ENCODE measurements around the gene ENDOV. TPM values are rescaled to one million over a fixed set of nuclear protein-coding genes. Genes with fewer than 3 reads are reported as not detected.
A peak's percentile ranks its signal among the peaks of the same experiment; 100 is the strongest.

The ENDOV gene
- total RNA-seq, 4 donors from 2014 or later, result 9.1 to 14.7 (median 13.0) TPM

DNA sequence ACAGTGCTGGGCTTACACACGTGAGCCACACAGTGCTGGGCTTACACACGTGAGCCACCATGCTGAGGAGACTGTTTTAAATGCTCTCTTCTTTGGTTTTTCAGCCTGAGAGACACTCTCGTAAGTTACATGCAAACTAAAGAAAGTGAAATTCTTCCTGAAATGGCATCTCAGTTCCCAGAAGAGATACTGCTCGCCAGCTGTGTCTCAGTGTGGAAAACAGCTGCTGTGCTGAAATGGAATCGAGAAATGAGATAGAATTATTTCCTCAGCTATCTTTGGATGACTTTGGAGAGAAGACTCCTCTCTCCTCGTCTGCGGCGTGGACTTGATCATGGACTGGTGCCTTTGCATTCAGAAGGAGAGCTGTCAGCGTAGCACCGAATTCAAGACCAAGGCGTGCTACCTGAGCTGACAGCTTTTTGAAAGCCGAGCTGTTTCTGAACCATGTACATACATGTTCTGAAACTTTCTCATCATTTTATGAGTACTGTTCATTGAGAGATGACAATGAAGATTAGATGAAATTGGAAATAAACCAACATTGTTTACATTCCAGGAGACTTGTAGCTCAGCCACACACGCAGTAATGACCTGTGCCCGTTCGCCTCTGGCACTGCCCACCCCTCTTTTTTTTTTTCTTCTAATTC is 21.6 kb upstream of the ENDOV start:
- Histone ChIP-seq H3K9me3 (no peaks in the 10 kb centered on the region), H3K27ac (replicated peaks in 1 of 4) (peak overlapping the region in 1 of 4 donors; percentile 33), H3K4me3 (no peak overlapping the region), H3K27me3 (no peaks in the 10 kb centered on the region), H3K4me1 (peaks cover 0 to 8% (median 2%) of the 10 kb centered on the region in 4 donors), H3K36me3 (peaks cover 49 to 77% (median 63%) of the 10 kb centered on the region in 4 donors)
- WGBS, result 84% methylated on average over 15 of the region's 15 CpGs
- DNase-seq (ENCODE audit: extremely low spot score), result no peak
- TF ChIP-seq EP300 (IDR thresholded peaks at IDR 0.05) (no peak), POLR2A (IDR thresholded peaks at IDR 0.05; ENCODE audit: low read depth) (no peak), POLR2AphosphoS5 (IDR thresholded peaks at IDR 0.05) (no peak)
- TF ChIP-seq, protein P1, sequence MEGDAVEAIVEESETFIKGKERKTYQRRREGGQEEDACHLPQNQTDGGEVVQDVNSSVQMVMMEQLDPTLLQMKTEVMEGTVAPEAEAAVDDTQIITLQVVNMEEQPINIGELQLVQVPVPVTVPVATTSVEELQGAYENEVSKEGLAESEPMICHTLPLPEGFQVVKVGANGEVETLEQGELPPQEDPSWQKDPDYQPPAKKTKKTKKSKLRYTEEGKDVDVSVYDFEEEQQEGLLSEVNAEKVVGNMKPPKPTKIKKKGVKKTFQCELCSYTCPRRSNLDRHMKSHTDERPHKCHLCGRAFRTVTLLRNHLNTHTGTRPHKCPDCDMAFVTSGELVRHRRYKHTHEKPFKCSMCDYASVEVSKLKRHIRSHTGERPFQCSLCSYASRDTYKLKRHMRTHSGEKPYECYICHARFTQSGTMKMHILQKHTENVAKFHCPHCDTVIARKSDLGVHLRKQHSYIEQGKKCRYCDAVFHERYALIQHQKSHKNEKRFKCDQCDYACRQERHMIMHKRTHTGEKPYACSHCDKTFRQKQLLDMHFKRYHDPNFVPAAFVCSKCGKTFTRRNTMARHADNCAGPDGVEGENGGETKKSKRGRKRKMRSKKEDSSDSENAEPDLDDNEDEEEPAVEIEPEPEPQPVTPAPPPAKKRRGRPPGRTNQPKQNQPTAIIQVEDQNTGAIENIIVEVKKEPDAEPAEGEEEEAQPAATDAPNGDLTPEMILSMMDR (IDR thresholded peaks at IDR 0.05), result no peak
- intact Hi-C loops (cut with DNase I), result no loop called here

- no peaks in the 10 kb centered on the region for H3K9me3 ChIP-seq
- intact Hi-C loops (cut with DNase I), result no loop called here
- H3K36me3 ChIP-seq, result peaks cover 43 to 71% (median 57%) of the 10 kb centered on the region in 4 donors
- no peaks in the 10 kb centered on the region for H3K27me3 ChIP-seq
- no peak overlapping the region for H3K4me3 ChIP-seq
- TF ChIP-seq, protein P1 (IDR thresholded peaks at IDR 0.05), result no peak
- TF ChIP-seq POLR2A (IDR thresholded peaks at IDR 0.05; ENCODE audit: low read depth) (no peak), POLR2AphosphoS5 (IDR thresholded peaks at IDR 0.05) (no peak), EP300 (IDR thresholded peaks at IDR 0.05) (no peak)
- 79% methylated on average over 4 of the region's 4 CpGs for WGBS
- H3K4me1 ChIP-seq, result peaks cover 0 to 8% (median 2%) of the 10 kb centered on the region in 4 donors
- H3K27ac ChIP-seq (replicated peaks in 1 of 4), result peak overlapping the region in 1 of 4 donors; percentile 33
- no peak for DNase-seq (ENCODE audit: extremely low spot score)
Measured at GRCh38 chr17:80393961-80394360, 21.0 kb upstream of the ENDOV start.

GRCh38 chr17:80394629-80395216 is 20.2 kb upstream of the ENDOV start:
- H3K27me3 ChIP-seq, result no peaks in the 10 kb centered on the region
- DNase-seq (ENCODE audit: extremely low spot score), result no peak
- H3K36me3 ChIP-seq, result peaks cover 36 to 63% (median 50%) of the 10 kb centered on the region in 4 donors
- H3K4me3 ChIP-seq, result no peak overlapping the region
- 86% methylated on average over 7 of the region's 11 CpGs for WGBS
- no peaks in the 10 kb centered on the region for H3K9me3 ChIP-seq
- TF ChIP-seq, protein P1 (IDR thresholded peaks at IDR 0.05), result no peak
- no peak for TF ChIP-seq POLR2AphosphoS5 (IDR thresholded peaks at IDR 0.05)
- TF ChIP-seq POLR2A (IDR thresholded peaks at IDR 0.05; ENCODE audit: low read depth), result no peak
- no peak for TF ChIP-seq EP300 (IDR thresholded peaks at IDR 0.05)
- H3K27ac ChIP-seq (replicated peaks in 1 of 4), result peak overlapping the region in 1 of 4 donors; percentile 33
- H3K4me1 ChIP-seq, result peaks cover 0 to 8% (median 2%) of the 10 kb centered on the region in 4 donors
- intact Hi-C loops (cut with DNase I), result no loop called here

DNA sequence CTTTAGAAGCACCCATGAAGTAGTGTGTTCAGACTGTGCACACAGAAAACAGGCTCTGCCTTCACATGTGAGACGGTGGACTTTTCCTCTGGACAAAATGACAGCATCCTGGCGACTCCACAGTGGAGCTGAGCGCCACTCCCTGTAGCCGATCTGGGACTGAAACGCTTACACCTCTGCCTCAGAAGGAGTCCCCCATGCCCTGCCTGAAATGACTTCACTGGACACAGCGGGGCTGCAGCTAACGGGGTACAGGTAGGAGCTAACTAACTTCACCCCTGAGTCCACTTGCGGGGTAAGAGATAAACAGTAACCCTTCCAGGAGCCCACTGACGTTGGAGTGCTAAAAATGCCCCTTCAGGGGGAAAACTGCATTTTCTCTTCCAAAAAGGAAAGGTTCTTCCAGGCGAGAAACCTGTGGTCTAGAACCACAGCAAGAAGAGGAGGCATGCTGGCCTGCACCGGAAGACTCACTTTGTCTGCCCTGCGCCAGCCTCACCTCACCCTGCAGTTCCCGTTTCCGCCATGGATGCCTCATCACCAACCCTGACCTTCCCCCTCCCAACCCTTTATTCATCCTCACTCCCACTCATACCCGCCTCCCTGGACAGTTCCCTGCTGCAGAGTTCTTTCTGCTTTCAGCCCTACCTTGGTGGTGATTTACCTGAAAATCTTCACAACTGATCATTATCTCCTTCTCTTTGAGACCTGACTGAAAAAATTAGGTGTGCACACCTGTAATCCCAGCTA is 19.4 kb upstream of the ENDOV start:
- H3K9me3 ChIP-seq, result no peaks in the 10 kb centered on the region
- intact Hi-C loops (cut with DNase I), result no loop called here
- peaks cover 0 to 8% (median 2%) of the 10 kb centered on the region in 4 donors for H3K4me1 ChIP-seq
- no peak overlapping the region for H3K4me3 ChIP-seq
- DNase-seq (ENCODE audit: extremely low spot score), result no peak
- no peak overlapping the region for H3K27ac ChIP-seq (replicated peaks in 1 of 4)
- no peaks in the 10 kb centered on the region for H3K27me3 ChIP-seq
- WGBS, result 81% methylated on average over 14 of the region's 15 CpGs
- H3K36me3 ChIP-seq, result peaks cover 27 to 55% (median 41%) of the 10 kb centered on the region in 4 donors
- no peak for TF ChIP-seq POLR2A (IDR thresholded peaks at IDR 0.05; ENCODE audit: low read depth)
- TF ChIP-seq, protein P1 (IDR thresholded peaks at IDR 0.05), result no peak
- TF ChIP-seq EP300 (IDR thresholded peaks at IDR 0.05), result no peak
- no peak for TF ChIP-seq POLR2AphosphoS5 (IDR thresholded peaks at IDR 0.05)
